Measurements from ENCODE around the gene AEBP1. TPM values are rescaled to one million over a fixed set of nuclear protein-coding genes. Genes with fewer than 3 reads are reported as not detected.

The AEBP1 gene
- total RNA-seq, 1 experiment from 2014 or later = 50.8 TPM

GRCh38 chr7:44061645-44062179 is 42.4 kb upstream of the AEBP1 start (continued):
- no peak for TF ChIP-seq TEAD4 (CRISPR knock-in tag; IDR thresholded peaks at IDR 0.05)

- Mint-ChIP-seq H3K36me3 (peaks cover 28% of the 10 kb centered on the region), H3K27me3 (ENCODE audit: low read depth) (peaks cover 8% of the 10 kb centered on the region), H3K4me3 (no peak overlapping the region), H3K27ac (no peak overlapping the region), H3K4me1 (peaks cover 32% of the 10 kb centered on the region), H3K9me3 (no peaks in the 10 kb centered on the region)
- DNase-seq (ENCODE audit: low spot score) (no peak), ATAC-seq (no peak)
- TF ChIP-seq HMGXB4 (CRISPR knock-in tag; IDR thresholded peaks at IDR 0.05) = no peak
- no peak for TF ChIP-seq E2F4 (CRISPR knock-in tag; IDR thresholded peaks at IDR 0.05; ENCODE audit: borderline replicate concordance, low read depth)
- TF ChIP-seq ZBTB21 (CRISPR knock-in tag; IDR thresholded peaks at IDR 0.05; ENCODE audit: borderline replicate concordance) = no peak
- no peak for TF ChIP-seq ZNF423 (CRISPR knock-in tag; IDR thresholded peaks at IDR 0.05)
- no peak for TF ChIP-seq NFYB (CRISPR knock-in tag; conservative IDR thresholded peaks at IDR 0.05; ENCODE audit: low read depth)
- no peak for TF ChIP-seq ATF3 (CRISPR knock-in tag; conservative IDR thresholded peaks at IDR 0.05)
- TF ChIP-seq USF2 (CRISPR knock-in tag; IDR thresholded peaks at IDR 0.05) = no peak
- no peak for TF ChIP-seq PRRX2 (CRISPR knock-in tag; IDR thresholded peaks at IDR 0.05)
- TF ChIP-seq ZNF219 (CRISPR knock-in tag; IDR thresholded peaks at IDR 0.05; ENCODE audit: borderline replicate concordance) = no peak
- TF ChIP-seq SMAD4 (CRISPR knock-in tag; IDR thresholded peaks at IDR 0.05) = no peak
- TF ChIP-seq ZNF512 (CRISPR knock-in tag; IDR thresholded peaks at IDR 0.05; ENCODE audit: borderline replicate concordance) = no peak
- TF ChIP-seq USF1 (CRISPR knock-in tag; IDR thresholded peaks at IDR 0.05) = no peak
- TF ChIP-seq TCF7 (CRISPR knock-in tag; IDR thresholded peaks at IDR 0.05; ENCODE audit: low read depth) = no peak
- ChIA-PET CTCF (interaction anchor here (2.4 kb wide), 1 partner anchor 10 kb away, joined by 15 read pairs; no protein-coding TSS in a partner anchor), POLR2A (no interaction called here)
These were observed 41.8 kb upstream of the AEBP1 start for GRCh38 chr7:44062180-44062902.

- no peak overlapping the region for H3K27ac Mint-ChIP-seq
- POLR2A ChIA-PET = interaction anchor here (1.7 kb wide), 1 partner anchor 61 kb away, joined by 4 read pairs; no protein-coding TSS in a partner anchor
- peaks cover 23% of the 10 kb centered on the region for H3K36me3 Mint-ChIP-seq
- TF ChIP-seq ZNF121 (CRISPR knock-in tag; IDR thresholded peaks at IDR 0.05) = no peak
- no peak for TF ChIP-seq ATF3 (CRISPR knock-in tag; conservative IDR thresholded peaks at IDR 0.05)
- no peak for TF ChIP-seq RELA (CRISPR knock-in tag; IDR thresholded peaks at IDR 0.05; ENCODE audit: borderline replicate concordance)
- TF ChIP-seq SMAD3 (CRISPR knock-in tag; IDR thresholded peaks at IDR 0.05; ENCODE audit: borderline replicate concordance) = no peak
- no peak for TF ChIP-seq ZNF423 (CRISPR knock-in tag; IDR thresholded peaks at IDR 0.05)
- no peak for TF ChIP-seq AFF4 (CRISPR knock-in tag; IDR thresholded peaks at IDR 0.05; ENCODE audit: borderline replicate concordance)
- ATAC-seq (no peak), DNase-seq (ENCODE audit: low spot score) (no peak)
- no peaks in the 10 kb centered on the region for H3K9me3 Mint-ChIP-seq
- H3K27me3 Mint-ChIP-seq (ENCODE audit: low read depth) = peaks cover 14% of the 10 kb centered on the region
- peaks cover 32% of the 10 kb centered on the region for H3K4me1 Mint-ChIP-seq
- CTCF ChIA-PET = interaction anchor here (1.3 to 2.4 kb wide), 4 partner anchors 10 to 151 kb away, joined by 4 to 15 read pairs (median 7); partner anchors contain the start of gene DBNL
- no peak overlapping the region for H3K4me3 Mint-ChIP-seq
These were observed 41.2 kb upstream of the AEBP1 start for GRCh38 chr7:44062903-44063295.

Measured in WTC11 (cell line).